ENCODE data around the gene CAMTA1. TPM values are rescaled to one million over a fixed set of nuclear protein-coding genes. Genes with fewer than 3 reads are reported as not detected.

CAMTA1 gene
- total and polyA plus RNA-seq, 8 donors = 42.8 to 213 (median 118) TPM

DNA sequence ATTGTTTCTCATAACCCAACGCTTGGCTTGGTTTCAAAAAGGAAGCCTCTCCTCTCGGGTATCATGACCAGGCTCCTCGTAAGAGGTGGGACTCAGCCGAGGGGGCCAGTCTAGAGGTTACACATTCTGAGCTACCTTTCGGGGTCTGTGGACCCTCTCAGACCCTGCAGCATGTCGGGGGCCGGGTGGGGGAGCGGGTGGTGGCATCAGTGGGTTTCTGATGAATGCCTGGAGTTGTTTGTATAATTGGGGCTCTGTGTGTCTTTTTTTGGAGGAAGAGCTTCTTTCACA, 229.3 kb downstream of the CAMTA1 start:
- no peaks in the 10 kb centered on the region for H3K9me3 ChIP-seq
- peaks cover 0 to 16% (median 4%) of the 10 kb centered on the region in 3 donors for H3K27me3 ChIP-seq
- 67 to 75% (median 72%) methylated on average over 7 to 8 of the region's 8 CpGs for WGBS, 5 donors
- no peaks in the 10 kb centered on the region for H3K4me1 ChIP-seq
- no peak overlapping the region for H3K4me3 ChIP-seq
- no peak for DNase-seq
- intact Hi-C loops (cut with DNase I; ENCODE audit: low total_unique reads) = no loop called here
- H3K27ac ChIP-seq = no peak overlapping the region
- no peaks in the 10 kb centered on the region for H3K36me3 ChIP-seq
- TF ChIP-seq POLR2A (IDR thresholded peaks at IDR 0.05) = no peak
- TF ChIP-seq, protein P1, sequence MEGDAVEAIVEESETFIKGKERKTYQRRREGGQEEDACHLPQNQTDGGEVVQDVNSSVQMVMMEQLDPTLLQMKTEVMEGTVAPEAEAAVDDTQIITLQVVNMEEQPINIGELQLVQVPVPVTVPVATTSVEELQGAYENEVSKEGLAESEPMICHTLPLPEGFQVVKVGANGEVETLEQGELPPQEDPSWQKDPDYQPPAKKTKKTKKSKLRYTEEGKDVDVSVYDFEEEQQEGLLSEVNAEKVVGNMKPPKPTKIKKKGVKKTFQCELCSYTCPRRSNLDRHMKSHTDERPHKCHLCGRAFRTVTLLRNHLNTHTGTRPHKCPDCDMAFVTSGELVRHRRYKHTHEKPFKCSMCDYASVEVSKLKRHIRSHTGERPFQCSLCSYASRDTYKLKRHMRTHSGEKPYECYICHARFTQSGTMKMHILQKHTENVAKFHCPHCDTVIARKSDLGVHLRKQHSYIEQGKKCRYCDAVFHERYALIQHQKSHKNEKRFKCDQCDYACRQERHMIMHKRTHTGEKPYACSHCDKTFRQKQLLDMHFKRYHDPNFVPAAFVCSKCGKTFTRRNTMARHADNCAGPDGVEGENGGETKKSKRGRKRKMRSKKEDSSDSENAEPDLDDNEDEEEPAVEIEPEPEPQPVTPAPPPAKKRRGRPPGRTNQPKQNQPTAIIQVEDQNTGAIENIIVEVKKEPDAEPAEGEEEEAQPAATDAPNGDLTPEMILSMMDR (IDR thresholded peaks at IDR 0.05) = no peak
- no peak for TF ChIP-seq POLR2AphosphoS5 (IDR thresholded peaks at IDR 0.05)
- TF ChIP-seq EP300 (IDR thresholded peaks at IDR 0.05) = no peak

DNA sequence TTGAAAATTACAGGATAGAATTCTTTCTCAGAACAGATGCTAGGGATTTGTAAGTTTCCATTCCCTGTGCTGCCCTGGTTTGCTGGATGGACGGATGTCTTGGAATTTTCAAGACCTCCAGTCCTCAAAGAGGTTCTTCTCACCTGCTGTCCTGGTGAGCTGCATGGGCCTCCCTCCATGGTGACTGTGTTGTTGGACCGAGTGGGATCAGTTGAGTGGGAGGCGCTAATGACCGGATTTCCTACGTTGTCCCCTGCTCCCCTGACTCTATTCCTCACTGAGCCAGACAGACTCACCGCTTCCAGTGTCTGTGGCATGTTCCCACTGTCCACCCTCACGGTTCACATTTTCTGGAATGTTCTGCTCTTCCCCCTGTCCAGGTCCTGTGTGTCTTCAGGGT, 229.8 kb downstream of the CAMTA1 start:
- no peak overlapping the region for H3K27ac ChIP-seq
- H3K36me3 ChIP-seq = no peaks in the 10 kb centered on the region
- TF ChIP-seq, protein P1 (IDR thresholded peaks at IDR 0.05) = no peak
- intact Hi-C loops (cut with DNase I; ENCODE audit: low total_unique reads) = no loop called here
- H3K9me3 ChIP-seq = no peaks in the 10 kb centered on the region
- no peak for DNase-seq
- H3K4me3 ChIP-seq = no peak overlapping the region
- peaks cover 0 to 19% (median 4%) of the 10 kb centered on the region in 3 donors for H3K27me3 ChIP-seq
- WGBS, 5 donors = 73 to 87% (median 85%) methylated on average over 7 of the region's 7 CpGs
- no peaks in the 10 kb centered on the region for H3K4me1 ChIP-seq

DNA sequence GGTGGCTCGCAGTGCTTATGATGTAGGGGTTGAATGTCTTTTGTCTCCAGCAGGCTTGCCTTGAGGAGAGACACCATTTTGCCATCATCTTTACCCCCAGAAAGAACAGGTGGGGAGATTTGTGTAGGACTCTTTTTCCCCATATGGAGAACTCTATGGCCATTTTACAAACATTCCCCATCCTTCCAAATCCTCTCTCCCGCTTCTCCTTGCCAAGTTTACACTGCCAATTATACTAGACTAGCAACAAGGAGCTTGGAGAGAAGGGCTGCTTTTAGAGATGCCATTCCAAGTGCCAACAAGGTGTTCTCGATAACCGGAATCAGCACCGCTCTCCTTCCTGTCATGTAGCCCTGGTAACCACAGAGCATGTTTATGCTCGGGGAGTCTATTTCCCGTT, 233.1 kb downstream of the CAMTA1 start:
- H3K27ac ChIP-seq = no peak overlapping the region

DNA sequence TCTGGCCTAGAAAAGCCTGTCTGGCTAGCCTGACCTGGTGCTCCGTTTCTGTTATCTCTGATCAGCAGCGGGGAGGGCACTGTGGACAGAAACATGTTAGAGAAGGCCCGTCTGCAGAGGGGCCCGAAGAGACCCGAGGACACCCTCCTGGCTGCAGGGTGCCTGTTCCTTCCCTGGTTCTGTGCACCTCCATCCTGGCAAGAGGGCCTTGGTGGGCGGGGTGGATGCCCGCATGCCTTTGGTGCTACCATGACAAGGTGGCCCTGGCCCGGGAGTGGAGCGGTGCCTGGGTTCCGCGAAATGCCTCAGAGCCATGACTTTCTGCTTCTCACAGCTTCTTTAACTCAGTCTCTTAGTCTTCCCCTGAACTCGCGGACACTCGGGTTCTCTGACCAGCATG, 233.6 kb downstream of the CAMTA1 start:
- TF ChIP-seq POLR2AphosphoS5 (IDR thresholded peaks at IDR 0.05) (no peak), POLR2A (IDR thresholded peaks at IDR 0.05) (no peak), EP300 (IDR thresholded peaks at IDR 0.05) (no peak)
- TF ChIP-seq, protein P1 (IDR thresholded peaks at IDR 0.05) = no peak
- 80 to 85% (median 82%) methylated on average over 13 to 14 of the region's 14 CpGs for whole genome bisulfite sequencing, 5 donors
- Histone ChIP-seq H3K9me3 (no peaks in the 10 kb centered on the region), H3K27me3 (peaks cover 0 to 38% (median 18%) of the 10 kb centered on the region in 3 donors), H3K4me1 (no peaks in the 10 kb centered on the region), H3K27ac (no peak overlapping the region), H3K36me3 (no peaks in the 10 kb centered on the region), H3K4me3 (no peak overlapping the region)
- DNase-seq = no peak
- intact Hi-C loops (cut with DNase I; ENCODE audit: low total_unique reads) = no loop called here

More for the DNA sequence above, 233.1 kb downstream of the CAMTA1 start:
- TF ChIP-seq POLR2A (IDR thresholded peaks at IDR 0.05) = no peak
- TF ChIP-seq POLR2AphosphoS5 (IDR thresholded peaks at IDR 0.05) = no peak
- no peak for TF ChIP-seq EP300 (IDR thresholded peaks at IDR 0.05)
- TF ChIP-seq, protein P1 (IDR thresholded peaks at IDR 0.05) = no peak
- Histone ChIP-seq H3K4me3 (no peak overlapping the region), H3K4me1 (no peaks in the 10 kb centered on the region), H3K27me3 (peaks cover 0 to 38% (median 18%) of the 10 kb centered on the region in 3 donors), H3K9me3 (no peaks in the 10 kb centered on the region), H3K36me3 (no peaks in the 10 kb centered on the region)
- intact Hi-C loops (cut with DNase I; ENCODE audit: low total_unique reads) = no loop called here
- DNase-seq = no peak
- 72 to 87% (median 85%) methylated on average over 6 to 7 of the region's 7 CpGs for WGBS, 5 donors

Measured in stomach (tissue), 9 donors.